ENCODE data around the gene GGTA1. TPM values are rescaled to one million over a fixed set of nuclear protein-coding genes. Genes with fewer than 3 reads are reported as not detected.

GGTA1 gene
- 0.64 and 1.1 TPM in 2 replicates for total RNA-seq
- long read RNA-seq, partial matches to known transcripts = 0 of 2 reads
- long read RNA-seq, other reads (novel, unspliced or antisense) = 0 of 2 reads

DNA sequence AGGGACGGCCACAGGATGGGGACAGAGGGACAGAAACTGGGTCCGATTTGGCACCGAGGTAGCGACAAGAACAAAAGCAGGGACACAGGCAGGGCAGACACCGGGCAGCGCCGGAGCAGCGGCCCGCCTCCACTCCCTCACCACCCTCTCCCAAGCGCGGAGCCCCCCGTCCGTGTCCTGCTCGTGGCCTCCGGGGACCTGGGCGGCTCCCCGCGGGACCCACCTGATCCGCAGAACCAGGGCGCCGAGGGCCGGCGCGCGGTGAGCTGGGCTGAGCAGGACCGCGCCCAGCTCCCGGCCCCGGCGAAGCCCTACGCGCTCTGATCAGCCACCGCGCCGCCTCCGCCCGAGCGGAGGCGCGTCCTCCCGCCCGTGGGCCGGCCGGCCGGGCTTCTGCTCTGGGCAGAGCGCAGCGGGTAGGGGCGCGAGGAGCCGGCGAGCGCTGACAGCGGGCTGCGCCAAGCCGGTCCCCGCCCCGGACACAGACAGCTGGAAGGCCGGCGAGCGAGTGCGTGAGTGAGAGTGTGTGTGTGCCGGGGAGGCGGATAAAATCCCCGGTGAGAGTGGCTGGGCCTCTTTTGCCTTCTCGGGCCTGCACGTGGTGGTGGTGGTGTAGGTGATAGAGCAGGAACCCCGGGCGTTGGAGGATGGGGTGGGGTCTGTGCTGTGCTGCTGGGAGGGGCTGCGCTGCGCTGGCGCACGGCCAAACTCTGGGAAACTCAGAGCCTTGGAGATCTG, at the start of gene GGTA1:
TSS of gene GGTA1 (minus strand) at position 418 of the 738 bp plus-strand sequence. CDS start 31,922 bp downstream, outside the sequence.
- peak within 1 kb of the TSS; percentile 81 for H3K4me3 Mint-ChIP-seq (ENCODE audit: unreplicated experiment)
- no peaks in the 10 kb centered on the region for H3K36me3 Mint-ChIP-seq (ENCODE audit: unreplicated experiment)
- TF ChIP-seq, protein P1, sequence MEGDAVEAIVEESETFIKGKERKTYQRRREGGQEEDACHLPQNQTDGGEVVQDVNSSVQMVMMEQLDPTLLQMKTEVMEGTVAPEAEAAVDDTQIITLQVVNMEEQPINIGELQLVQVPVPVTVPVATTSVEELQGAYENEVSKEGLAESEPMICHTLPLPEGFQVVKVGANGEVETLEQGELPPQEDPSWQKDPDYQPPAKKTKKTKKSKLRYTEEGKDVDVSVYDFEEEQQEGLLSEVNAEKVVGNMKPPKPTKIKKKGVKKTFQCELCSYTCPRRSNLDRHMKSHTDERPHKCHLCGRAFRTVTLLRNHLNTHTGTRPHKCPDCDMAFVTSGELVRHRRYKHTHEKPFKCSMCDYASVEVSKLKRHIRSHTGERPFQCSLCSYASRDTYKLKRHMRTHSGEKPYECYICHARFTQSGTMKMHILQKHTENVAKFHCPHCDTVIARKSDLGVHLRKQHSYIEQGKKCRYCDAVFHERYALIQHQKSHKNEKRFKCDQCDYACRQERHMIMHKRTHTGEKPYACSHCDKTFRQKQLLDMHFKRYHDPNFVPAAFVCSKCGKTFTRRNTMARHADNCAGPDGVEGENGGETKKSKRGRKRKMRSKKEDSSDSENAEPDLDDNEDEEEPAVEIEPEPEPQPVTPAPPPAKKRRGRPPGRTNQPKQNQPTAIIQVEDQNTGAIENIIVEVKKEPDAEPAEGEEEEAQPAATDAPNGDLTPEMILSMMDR (IDR thresholded peaks at IDR 0.05) = no peak
- peaks cover 22% of the 10 kb centered on the region for H3K27me3 Mint-ChIP-seq (ENCODE audit: unreplicated experiment)
- peaks cover 41% of the 10 kb centered on the region for H3K4me1 Mint-ChIP-seq (ENCODE audit: unreplicated experiment)
- peak; percentile 87 for DNase-seq (ENCODE audit: extremely low spot score, unreplicated experiment)
- peak within 1 kb of the TSS; percentile 45 for H3K27ac Mint-ChIP-seq (ENCODE audit: unreplicated experiment)
- H3K9me3 Mint-ChIP-seq (ENCODE audit: unreplicated experiment) = peaks cover 8% of the 10 kb centered on the region

DNA sequence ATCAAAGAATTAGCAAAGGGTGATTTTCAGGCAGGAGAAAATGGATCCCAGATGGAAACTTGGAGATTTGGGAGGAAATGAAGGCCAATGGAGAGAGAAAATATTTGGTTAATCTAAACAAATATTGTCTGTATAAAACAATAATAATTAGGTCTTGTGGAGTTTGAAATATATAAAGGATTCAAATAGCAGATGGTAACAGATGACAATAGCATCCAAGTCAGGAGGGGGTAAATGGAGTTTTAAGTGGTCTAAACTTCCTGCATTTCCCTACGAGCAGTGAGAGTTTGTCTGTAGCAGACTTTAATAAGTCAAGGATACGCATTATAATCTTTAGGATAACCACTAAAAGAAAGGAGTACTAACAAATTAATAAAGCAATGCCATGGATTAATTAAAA, 49.0 kb upstream of the GGTA1 start:
- no peak for DNase-seq (ENCODE audit: extremely low spot score, unreplicated experiment)
- Mint-ChIP-seq H3K4me3 (ENCODE audit: unreplicated experiment) (no peak overlapping the region), H3K9me3 (ENCODE audit: unreplicated experiment) (no peaks in the 10 kb centered on the region), H3K4me1 (ENCODE audit: unreplicated experiment) (peaks cover 12% of the 10 kb centered on the region), H3K36me3 (ENCODE audit: unreplicated experiment) (no peaks in the 10 kb centered on the region), H3K27ac (ENCODE audit: unreplicated experiment) (no peak overlapping the region), H3K27me3 (ENCODE audit: unreplicated experiment) (peaks cover 11% of the 10 kb centered on the region)
- TF ChIP-seq, protein P1 (IDR thresholded peaks at IDR 0.05) = no peak

DNA sequence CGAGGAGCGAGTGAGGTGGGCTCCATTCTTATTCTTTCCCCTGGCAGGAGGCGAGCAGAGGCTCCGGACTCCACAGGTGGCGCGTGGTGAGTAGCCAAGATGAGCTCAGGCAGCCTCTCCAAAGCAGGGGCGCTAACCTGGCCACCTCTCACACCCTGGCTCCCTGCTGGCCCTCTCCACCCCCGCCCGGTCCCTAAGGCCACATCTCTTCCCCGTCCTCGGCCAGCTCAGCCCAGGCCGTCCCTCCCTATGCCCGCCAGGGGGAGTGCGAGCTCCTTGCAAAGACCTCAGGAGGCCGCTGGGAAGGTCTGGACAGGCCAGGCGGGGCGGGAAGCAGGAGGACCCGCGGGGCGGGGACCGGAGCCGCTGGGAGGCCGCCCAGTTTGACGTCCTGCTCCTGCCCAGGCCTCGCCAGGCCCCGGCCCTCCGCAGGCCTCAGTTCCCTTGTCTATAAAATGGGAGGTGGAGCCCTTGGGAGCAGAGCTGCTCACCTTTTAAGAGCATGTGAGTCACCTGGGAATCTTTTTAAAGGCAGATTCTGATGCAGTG, 46.3 kb upstream of the GGTA1 start:
- peak; percentile 98 for DNase-seq (ENCODE audit: extremely low spot score, unreplicated experiment)
- H3K9me3 Mint-ChIP-seq (ENCODE audit: unreplicated experiment) = no peaks in the 10 kb centered on the region
- H3K27me3 Mint-ChIP-seq (ENCODE audit: unreplicated experiment) = peaks cover 5% of the 10 kb centered on the region
- peak overlapping the region; percentile 34 for H3K27ac Mint-ChIP-seq (ENCODE audit: unreplicated experiment)
- TF ChIP-seq, protein P1 (IDR thresholded peaks at IDR 0.05) = peak; percentile 94
- H3K4me1 Mint-ChIP-seq (ENCODE audit: unreplicated experiment) = peaks cover 8% of the 10 kb centered on the region
- no peaks in the 10 kb centered on the region for H3K36me3 Mint-ChIP-seq (ENCODE audit: unreplicated experiment)
- H3K4me3 Mint-ChIP-seq (ENCODE audit: unreplicated experiment) = peak overlapping the region; percentile 53

DNA sequence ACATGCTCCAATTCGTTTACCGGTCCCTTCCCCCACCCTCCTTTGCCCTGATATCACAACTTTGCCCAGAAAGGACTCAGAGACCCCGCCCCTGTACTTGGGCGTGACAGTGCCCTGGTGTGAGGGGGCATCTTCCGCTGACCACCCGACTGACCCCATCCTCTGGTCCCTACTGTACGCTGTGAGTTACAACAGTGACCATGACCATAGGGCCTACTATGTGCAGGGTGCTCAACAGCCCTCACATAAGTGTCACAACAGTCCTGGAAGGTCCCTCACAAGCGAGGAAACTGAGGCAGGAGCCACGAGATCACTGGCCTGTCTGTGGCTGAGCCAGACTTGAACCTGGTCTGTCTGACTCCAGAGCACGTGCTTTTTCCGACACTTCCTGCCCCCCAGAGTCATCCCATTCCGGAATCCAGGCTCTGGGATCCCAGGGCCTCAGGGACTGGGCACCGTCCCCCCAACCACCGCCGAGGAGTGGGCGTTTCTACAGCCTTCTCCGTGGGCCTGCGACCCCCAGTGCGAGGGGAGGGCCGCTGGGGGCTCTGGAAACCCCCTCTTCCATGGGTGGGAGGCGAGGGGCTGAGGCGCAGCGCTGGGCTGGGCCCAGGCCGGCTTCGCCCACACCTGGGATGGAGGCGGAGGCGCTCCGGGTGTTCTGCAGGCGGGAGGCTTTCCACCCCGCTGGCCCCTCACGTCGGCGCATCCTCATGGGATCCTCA, 45.7 kb upstream of the GGTA1 start:
- Mint-ChIP-seq H3K27me3 (ENCODE audit: unreplicated experiment) (peaks cover 5% of the 10 kb centered on the region), H3K4me3 (ENCODE audit: unreplicated experiment) (no peak overlapping the region), H3K4me1 (ENCODE audit: unreplicated experiment) (peaks cover 4% of the 10 kb centered on the region), H3K36me3 (ENCODE audit: unreplicated experiment) (no peaks in the 10 kb centered on the region), H3K9me3 (ENCODE audit: unreplicated experiment) (no peaks in the 10 kb centered on the region), H3K27ac (ENCODE audit: unreplicated experiment) (no peak overlapping the region)
- TF ChIP-seq, protein P1 (IDR thresholded peaks at IDR 0.05) = no peak
- DNase-seq (ENCODE audit: extremely low spot score, unreplicated experiment) = no peak

DNA sequence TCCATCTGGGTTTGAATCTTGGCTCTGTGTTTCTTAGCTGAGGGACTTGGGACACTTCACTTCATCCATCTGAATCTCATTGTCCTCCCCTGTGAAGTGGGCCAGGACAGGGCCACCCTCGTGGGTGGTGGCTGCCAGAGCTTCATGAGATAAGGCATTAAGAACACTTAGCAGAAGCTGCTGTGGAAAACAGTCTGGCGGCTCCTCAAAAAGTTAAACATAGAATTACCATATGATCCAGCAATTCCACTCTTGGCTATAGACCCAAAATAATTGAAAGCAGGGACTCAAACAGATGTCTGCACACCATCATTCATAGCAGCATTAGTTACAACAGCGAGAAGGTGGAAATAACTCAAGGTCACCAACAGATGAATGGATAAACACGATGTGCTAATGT, 42.4 kb upstream of the GGTA1 start:
- Mint-ChIP-seq H3K4me1 (ENCODE audit: unreplicated experiment) (peaks cover 7% of the 10 kb centered on the region), H3K9me3 (ENCODE audit: unreplicated experiment) (no peaks in the 10 kb centered on the region), H3K4me3 (ENCODE audit: unreplicated experiment) (no peak overlapping the region), H3K36me3 (ENCODE audit: unreplicated experiment) (no peaks in the 10 kb centered on the region), H3K27ac (ENCODE audit: unreplicated experiment) (no peak overlapping the region), H3K27me3 (ENCODE audit: unreplicated experiment) (peaks cover 5% of the 10 kb centered on the region)
- TF ChIP-seq, protein P1 (IDR thresholded peaks at IDR 0.05) = no peak
- DNase-seq (ENCODE audit: extremely low spot score, unreplicated experiment) = no peak
